Keratinocyte (primary cell): Measurements from ENCODE around the gene GRM4. TPM values are rescaled to one million over a fixed set of nuclear protein-coding genes. Genes with fewer than 3 reads are reported as not detected.

Experiments used
- DNase-seq: peaks from one replicate; pipeline ENCODE4 v3.0.0-alpha.2; 2011; ENCODE audit warnings: low read depth, missing footprints, low spot score
- FAIRE-seq: peaks from 2 replicates; lab custom pipeline; 2011; peaks lifted over from hg19 to GRCh38; lab: Jason Lieb, UNC
- H2AFZ ChIP-seq: 2 replicates; pipeline ENCODE4 v1.6.0; 2012; ENCODE audit warnings: low read length, control low read depth, inconsistent platforms; ENCODE audit not compliant: control insufficient read depth
- H3K27ac ChIP-seq: 2 replicates; pipeline ENCODE4 v1.5.1; 2011; ENCODE audit warnings: low read length; ENCODE audit not compliant: control insufficient read depth, insufficient read depth
- H3K27me3 ChIP-seq: 3 replicates; pipeline ENCODE4 v1.6.0; 2011; ENCODE audit warnings: low read length; ENCODE audit not compliant: control insufficient read depth, insufficient read depth; ENCODE audit errors: extremely low read depth
- H3K36me3 ChIP-seq, 2 experiments: 2 replicates in 1 of 2; 3 replicates in 1 of 2; pipeline ENCODE4 v1.5.1; 2011; ENCODE audit warnings: low read length in 2 of 2, mild to moderate bottlenecking in 1 of 2; ENCODE audit not compliant: control insufficient read depth in 2 of 2, insufficient read depth in 2 of 2; ENCODE audit errors: extremely low read depth in 1 of 2
- H3K4me1 ChIP-seq: 3 replicates; pipeline ENCODE4 v1.5.1; 2011; ENCODE audit warnings: low read length; ENCODE audit not compliant: control insufficient read depth, insufficient read depth; ENCODE audit errors: extremely low read depth
- H3K4me2 ChIP-seq: 3 replicates; pipeline ENCODE4 v1.6.0; 2011; ENCODE audit warnings: low read depth, low read length; ENCODE audit not compliant: control insufficient read depth, insufficient read depth; ENCODE audit errors: extremely low read depth
- H3K4me3 ChIP-seq, 3 experiments: fragments of 200-600 bp in 1 of 3; sonication (generic) in 1 of 3; 2 replicates in 2 of 3; 3 replicates in 1 of 3; pipeline ENCODE4 v1.5.1; 2011 to 2016; ENCODE audit warnings: low read length in 3 of 3, mild to moderate bottlenecking in 3 of 3, control low read depth in 2 of 3, inconsistent platforms in 1 of 3, low read depth in 1 of 3, mixed read lengths in 1 of 3, mixed run types in 1 of 3, moderate library complexity in 1 of 3; ENCODE audit not compliant: control insufficient read depth in 2 of 3, insufficient read depth in 2 of 3; ENCODE audit errors: extremely low read depth in 1 of 3
- H3K79me2 ChIP-seq: 2 replicates; pipeline ENCODE4 v1.6.0; 2012; ENCODE audit warnings: low read length; ENCODE audit not compliant: control insufficient read depth, insufficient read depth
- H3K9ac ChIP-seq: 3 replicates; pipeline ENCODE4 v1.6.0; 2011; ENCODE audit warnings: low read length; ENCODE audit not compliant: control insufficient read depth, insufficient read depth; ENCODE audit errors: extremely low read depth
- H3K9me1 ChIP-seq: 3 replicates; pipeline ENCODE4 v1.6.0; 2011; ENCODE audit warnings: low read length; ENCODE audit not compliant: control insufficient read depth, insufficient read depth; ENCODE audit errors: extremely low read depth
- H3K9me3 ChIP-seq: 2 replicates; pipeline ENCODE4 v1.5.1; 2012; ENCODE audit warnings: low read depth, low read length; ENCODE audit not compliant: control insufficient read depth
- H4K20me1 ChIP-seq: 3 replicates; pipeline ENCODE4 v1.6.0; 2011; ENCODE audit warnings: low read length; ENCODE audit not compliant: control insufficient read depth, insufficient read depth; ENCODE audit errors: extremely low read depth
- EZH2 ChIP-seq: IDR thresholded peaks from one replicate; pipeline ENCODE4 v1.6.1; 2012; ENCODE audit warnings: inconsistent platforms, mild to moderate bottlenecking, low read length, moderate library complexity
- dilution Hi-C: fragments of 300-500 bp; cut with MboI; formaldehyde crosslinking; loops from one replicate; pipeline ENCODE4 v1.7.0; 2020; ENCODE audit warnings: low sequenced_read_pairs; ENCODE audit not compliant: extremely low pct_ligation_motif_present
- polyA plus RNA-seq, 5 experiments: library from polyadenylated mRNA; depleted of rRNA in 3 of 5; stranded (reverse) in 3 of 5; stranded (forward) in 1 of 5; unstranded in 1 of 5; fragments of >200 nt; gene quantifications; 1 replicate in 1 of 5; 2 replicates in 3 of 5; 3 replicates in 1 of 5; pipeline versions ENCODE4 v1.2.1 to v1.2.3, GENCODE V29; 2011 to 2012; ENCODE audit warnings: missing spikeins in 2 of 5, low read depth in 1 of 5, low replicate concordance in 1 of 5
- TF ChIP-seq, protein P1 (sequence below), 3 experiments: IDR thresholded peaks in 1 of 3; conservative IDR thresholded peaks in 1 of 3; optimal IDR thresholded peaks in 1 of 3; 2 replicates in 2 of 3; 3 replicates in 1 of 3; pipeline versions ENCODE3 to v1.5.1; 2011; ENCODE audit warnings: low read length in 3 of 3, mild to moderate bottlenecking in 3 of 3, moderate library complexity in 2 of 3, control low read depth in 1 of 3, inconsistent platforms in 1 of 3; ENCODE audit not compliant: insufficient read depth in 2 of 3; ENCODE audit errors: extremely low read depth in 1 of 3

The GRM4 gene
- polyA plus RNA-seq, 1 donor (not counting 4 experiments of a cell fraction or from before 2014, with no cell fraction given): not detected

DNA sequence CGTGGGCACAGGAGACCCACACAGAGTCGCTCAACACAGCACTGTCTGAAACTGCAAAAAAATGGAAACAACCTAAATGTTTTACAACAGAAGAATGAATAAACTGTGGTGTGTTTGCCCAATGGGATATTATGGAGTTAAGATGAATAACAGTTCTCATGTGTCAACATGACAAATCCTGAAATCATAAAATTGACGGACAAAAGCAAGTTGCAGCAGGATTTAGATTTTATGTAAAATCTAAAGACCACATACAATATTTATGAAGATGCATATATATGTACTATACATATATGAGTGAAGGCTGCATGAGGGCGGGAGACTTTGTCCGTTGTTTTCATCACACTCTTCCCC is 79.7 kb downstream of the GRM4 start:
- Histone ChIP-seq H3K4me2 (peak overlapping the region; percentile 32), H3K27ac (no peak overlapping the region), H3K9me3 (no peaks in the 10 kb centered on the region), H3K79me2 (no peaks in the 10 kb centered on the region), H3K36me3 (no peaks in the 10 kb centered on the region), H3K4me3 (no peak overlapping the region), H3K9ac (no peak overlapping the region), H2AFZ (no peak overlapping the region), H3K27me3 (peaks cover 61% of the 10 kb centered on the region), H3K4me1 (peaks cover 7% of the 10 kb centered on the region), H4K20me1 (no peaks in the 10 kb centered on the region), H3K9me1 (no peaks in the 10 kb centered on the region)
- no peak for DNase-seq
- TF ChIP-seq, protein P1, sequence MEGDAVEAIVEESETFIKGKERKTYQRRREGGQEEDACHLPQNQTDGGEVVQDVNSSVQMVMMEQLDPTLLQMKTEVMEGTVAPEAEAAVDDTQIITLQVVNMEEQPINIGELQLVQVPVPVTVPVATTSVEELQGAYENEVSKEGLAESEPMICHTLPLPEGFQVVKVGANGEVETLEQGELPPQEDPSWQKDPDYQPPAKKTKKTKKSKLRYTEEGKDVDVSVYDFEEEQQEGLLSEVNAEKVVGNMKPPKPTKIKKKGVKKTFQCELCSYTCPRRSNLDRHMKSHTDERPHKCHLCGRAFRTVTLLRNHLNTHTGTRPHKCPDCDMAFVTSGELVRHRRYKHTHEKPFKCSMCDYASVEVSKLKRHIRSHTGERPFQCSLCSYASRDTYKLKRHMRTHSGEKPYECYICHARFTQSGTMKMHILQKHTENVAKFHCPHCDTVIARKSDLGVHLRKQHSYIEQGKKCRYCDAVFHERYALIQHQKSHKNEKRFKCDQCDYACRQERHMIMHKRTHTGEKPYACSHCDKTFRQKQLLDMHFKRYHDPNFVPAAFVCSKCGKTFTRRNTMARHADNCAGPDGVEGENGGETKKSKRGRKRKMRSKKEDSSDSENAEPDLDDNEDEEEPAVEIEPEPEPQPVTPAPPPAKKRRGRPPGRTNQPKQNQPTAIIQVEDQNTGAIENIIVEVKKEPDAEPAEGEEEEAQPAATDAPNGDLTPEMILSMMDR (optimal IDR thresholded peaks at IDR 0.05 in 1 of 3, IDR thresholded peaks at IDR 0.05 in 1 of 3, conservative IDR thresholded peaks at IDR 0.05 in 1 of 3; ENCODE audit: extremely low read depth in 1 of 3, insufficient read depth in 2 of 3, low read length in 3 of 3): no peak
- TF ChIP-seq EZH2: peak; percentile 11
- FAIRE-seq: no peak
- dilution Hi-C loops: no loop called here

DNA sequence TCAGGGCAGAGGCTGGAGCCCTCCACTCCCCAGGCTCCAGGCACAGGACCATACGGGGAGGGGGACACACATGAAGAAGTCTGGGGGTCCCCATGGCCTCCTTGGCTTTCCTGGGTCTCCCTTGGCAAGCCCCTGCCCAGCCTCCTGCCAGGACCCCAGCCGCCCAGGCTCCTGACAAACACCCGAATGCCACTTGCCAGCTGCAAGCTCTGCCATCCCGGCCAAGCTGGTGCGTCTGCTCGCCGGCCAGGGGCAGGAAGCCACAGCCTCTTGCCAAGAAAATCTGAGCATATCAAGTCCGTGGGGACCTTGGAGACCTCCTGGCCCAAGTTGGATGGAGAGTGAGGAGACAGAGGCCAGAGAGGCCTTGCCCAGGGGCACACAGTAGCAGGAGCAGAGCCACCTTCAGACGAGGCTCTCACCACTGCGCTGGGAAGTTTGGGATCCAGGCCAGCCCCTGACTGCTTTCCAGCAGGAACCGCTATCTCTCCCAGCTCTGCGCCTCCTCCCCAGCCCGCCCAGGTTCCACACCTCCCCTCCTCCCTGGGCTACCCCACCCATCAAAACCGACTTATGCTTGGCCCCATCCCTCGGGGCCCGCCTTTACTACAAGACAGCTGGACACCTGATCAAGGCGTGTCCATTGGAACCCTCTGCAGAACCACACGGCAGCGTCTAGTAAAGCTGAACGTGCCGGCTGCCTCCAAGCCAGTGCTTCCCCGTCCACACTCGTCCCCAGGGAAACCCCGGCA is 80.2 kb downstream of the GRM4 start:
- H3K4me1 ChIP-seq: peaks cover 7% of the 10 kb centered on the region
- peak overlapping the region; percentile 32 for H3K4me2 ChIP-seq
- H3K27me3 ChIP-seq: peaks cover 65% of the 10 kb centered on the region
- no peaks in the 10 kb centered on the region for H3K9me3 ChIP-seq
- H3K79me2 ChIP-seq: no peaks in the 10 kb centered on the region
- no peak for FAIRE-seq
- no peaks in the 10 kb centered on the region for H4K20me1 ChIP-seq
- DNase-seq: no peak
- H3K4me3 ChIP-seq: no peak overlapping the region
- H3K9ac ChIP-seq: no peak overlapping the region
- H3K36me3 ChIP-seq: no peaks in the 10 kb centered on the region
- no peak for TF ChIP-seq EZH2
- H3K9me1 ChIP-seq: no peaks in the 10 kb centered on the region
- no peak overlapping the region for H2AFZ ChIP-seq
- dilution Hi-C loops: no loop called here
- H3K27ac ChIP-seq: no peak overlapping the region

DNA sequence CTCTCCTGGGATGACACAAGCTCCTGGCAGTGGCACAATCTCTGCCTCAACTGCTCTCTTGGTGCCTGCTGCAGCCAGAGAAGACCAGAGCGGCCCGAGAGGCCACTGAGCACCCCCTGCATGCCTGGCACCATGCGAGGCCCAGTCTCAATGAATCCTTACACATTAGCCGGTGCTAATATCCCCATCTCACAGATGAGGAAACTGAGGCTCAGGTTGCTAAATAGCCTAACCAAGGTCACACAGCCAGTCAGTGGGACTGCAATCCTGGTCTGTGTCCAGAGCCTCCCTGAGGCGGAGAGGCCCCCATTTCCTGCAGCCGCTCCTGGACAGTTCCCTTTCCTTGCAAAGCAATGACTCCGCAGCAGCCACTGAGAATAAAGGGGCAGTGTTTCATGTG is 81.2 kb downstream of the GRM4 start:
- Histone ChIP-seq H3K4me1 (peaks cover 7% of the 10 kb centered on the region), H3K27ac (no peak overlapping the region), H3K27me3 (peaks cover 65% of the 10 kb centered on the region), H3K79me2 (no peaks in the 10 kb centered on the region), H3K4me2 (no peak overlapping the region), H3K4me3 (no peak overlapping the region), H3K9ac (no peak overlapping the region), H3K9me1 (no peaks in the 10 kb centered on the region), H2AFZ (no peak overlapping the region), H4K20me1 (no peaks in the 10 kb centered on the region), H3K9me3 (no peaks in the 10 kb centered on the region), H3K36me3 (no peaks in the 10 kb centered on the region)
- TF ChIP-seq EZH2: no peak
- TF ChIP-seq, protein P1 (optimal IDR thresholded peaks at IDR 0.05 in 1 of 3, IDR thresholded peaks at IDR 0.05 in 1 of 3, conservative IDR thresholded peaks at IDR 0.05 in 1 of 3; ENCODE audit: extremely low read depth in 1 of 3, insufficient read depth in 2 of 3, low read length in 3 of 3): no peak
- dilution Hi-C loops: no loop called here
- FAIRE-seq (no peak), DNase-seq (no peak)
